HepG2 (cell line): ENCODE results near the gene PPCDC. TPM values are rescaled to one million over a fixed set of nuclear protein-coding genes. Genes with fewer than 3 reads are reported as not detected.

Source experiments
- ZNF724P ChIP-seq: sonication (generic); formaldehyde crosslinking; IDR thresholded peaks from 2 replicates; pipeline ENCODE4 v1.8.0; 2022; ENCODE audit warnings: missing genetic modification reagents, borderline replicate concordance
- polyA plus RNA-seq, 8 experiments: library from polyadenylated mRNA; depleted of rRNA in 3 of 8; stranded (reverse) in 7 of 8; unstranded in 1 of 8; fragments of >200 nt; fragmentation: Illumina TruSeq in 4 of 8; extraction: Trizol in 4 of 8; gene quantifications; 2 replicates each; pipeline versions ENCODE4 v1.2.1 to v1.2.3, GENCODE V29; 2011 to 2016; ENCODE audit warnings: low read depth in 4 of 8, missing spikeins in 1 of 8, mixed read lengths in 1 of 8; ENCODE audit not compliant: insufficient read depth in 1 of 8
- total RNA-seq, 5 experiments: library from RNA; depleted of rRNA; stranded (reverse); fragments of >200 nt; fragmentation: Illumina TruSeq; extraction: Trizol; gene quantifications; 2 replicates each; pipeline ENCODE4 v1.2.3, GENCODE V29; 2016; ENCODE audit warnings: low read depth in 1 of 5
- TF ChIP-seq, protein P1 (sequence below): sonication (generic); formaldehyde crosslinking; IDR thresholded peaks from 2 replicates; pipeline ENCODE4 v1.4.0; 2020; ENCODE audit warnings: missing genetic modification reagents
- TF ChIP-seq, protein P2 (sequence below): sonication (generic); formaldehyde crosslinking; IDR thresholded peaks from 2 replicates; pipeline ENCODE4 v1.4.0; 2020; ENCODE audit warnings: missing genetic modification reagents, borderline replicate concordance
- TF ChIP-seq, protein P3 (sequence below): sonication (generic); formaldehyde crosslinking; IDR thresholded peaks from 2 replicates; pipeline ENCODE4 v1.5.0; 2020; ENCODE audit warnings: mild to moderate bottlenecking, missing genetic modification reagents

Gene PPCDC
- total and polyA plus RNA-seq, 2 of the 13 experiments (the other 11 are each of a cell fraction or from before 2014, with no cell fraction given), result 12.3 to 12.8 TPM

DNA sequence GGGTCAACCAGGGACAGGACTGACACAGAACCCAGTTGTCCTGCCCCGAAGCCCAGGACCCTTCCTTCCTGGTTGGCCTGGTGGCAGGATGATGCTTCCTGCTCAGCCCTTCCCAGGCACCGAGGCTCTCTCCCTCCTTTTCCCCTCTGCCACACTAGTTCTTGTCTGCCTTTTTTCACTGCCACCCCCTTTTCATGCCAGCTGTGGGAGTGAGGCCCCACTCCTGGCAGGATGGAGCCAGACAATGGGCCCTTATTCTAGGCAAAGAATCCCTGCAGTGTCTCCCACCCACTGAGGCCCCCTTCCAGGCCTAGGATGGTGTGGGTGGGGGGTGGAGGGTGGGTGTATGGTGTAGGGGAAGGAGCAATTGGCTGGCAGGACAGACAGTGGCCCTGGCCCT is 29.2 kb upstream of the PPCDC start (continued):
- TF ChIP-seq, protein P1, sequence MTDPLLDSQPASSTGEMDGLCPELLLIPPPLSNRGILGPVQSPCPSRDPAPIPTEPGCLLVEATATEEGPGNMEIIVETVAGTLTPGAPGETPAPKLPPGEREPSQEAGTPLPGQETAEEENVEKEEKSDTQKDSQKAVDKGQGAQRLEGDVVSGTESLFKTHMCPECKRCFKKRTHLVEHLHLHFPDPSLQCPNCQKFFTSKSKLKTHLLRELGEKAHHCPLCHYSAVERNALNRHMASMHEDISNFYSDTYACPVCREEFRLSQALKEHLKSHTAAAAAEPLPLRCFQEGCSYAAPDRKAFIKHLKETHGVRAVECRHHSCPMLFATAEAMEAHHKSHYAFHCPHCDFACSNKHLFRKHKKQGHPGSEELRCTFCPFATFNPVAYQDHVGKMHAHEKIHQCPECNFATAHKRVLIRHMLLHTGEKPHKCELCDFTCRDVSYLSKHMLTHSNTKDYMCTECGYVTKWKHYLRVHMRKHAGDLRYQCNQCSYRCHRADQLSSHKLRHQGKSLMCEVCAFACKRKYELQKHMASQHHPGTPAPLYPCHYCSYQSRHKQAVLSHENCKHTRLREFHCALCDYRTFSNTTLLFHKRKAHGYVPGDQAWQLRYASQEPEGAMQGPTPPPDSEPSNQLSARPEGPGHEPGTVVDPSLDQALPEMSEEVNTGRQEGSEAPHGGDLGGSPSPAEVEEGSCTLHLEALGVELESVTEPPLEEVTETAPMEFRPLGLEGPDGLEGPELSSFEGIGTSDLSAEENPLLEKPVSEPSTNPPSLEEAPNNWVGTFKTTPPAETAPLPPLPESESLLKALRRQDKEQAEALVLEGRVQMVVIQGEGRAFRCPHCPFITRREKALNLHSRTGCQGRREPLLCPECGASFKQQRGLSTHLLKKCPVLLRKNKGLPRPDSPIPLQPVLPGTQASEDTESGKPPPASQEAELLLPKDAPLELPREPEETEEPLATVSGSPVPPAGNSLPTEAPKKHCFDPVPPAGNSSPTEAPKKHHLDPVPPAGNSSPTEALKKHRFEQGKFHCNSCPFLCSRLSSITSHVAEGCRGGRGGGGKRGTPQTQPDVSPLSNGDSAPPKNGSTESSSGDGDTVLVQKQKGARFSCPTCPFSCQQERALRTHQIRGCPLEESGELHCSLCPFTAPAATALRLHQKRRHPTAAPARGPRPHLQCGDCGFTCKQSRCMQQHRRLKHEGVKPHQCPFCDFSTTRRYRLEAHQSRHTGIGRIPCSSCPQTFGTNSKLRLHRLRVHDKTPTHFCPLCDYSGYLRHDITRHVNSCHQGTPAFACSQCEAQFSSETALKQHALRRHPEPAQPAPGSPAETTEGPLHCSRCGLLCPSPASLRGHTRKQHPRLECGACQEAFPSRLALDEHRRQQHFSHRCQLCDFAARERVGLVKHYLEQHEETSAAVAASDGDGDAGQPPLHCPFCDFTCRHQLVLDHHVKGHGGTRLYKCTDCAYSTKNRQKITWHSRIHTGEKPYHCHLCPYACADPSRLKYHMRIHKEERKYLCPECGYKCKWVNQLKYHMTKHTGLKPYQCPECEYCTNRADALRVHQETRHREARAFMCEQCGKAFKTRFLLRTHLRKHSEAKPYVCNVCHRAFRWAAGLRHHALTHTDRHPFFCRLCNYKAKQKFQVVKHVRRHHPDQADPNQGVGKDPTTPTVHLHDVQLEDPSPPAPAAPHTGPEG (CRISPR knock-in tag), result no peak
- TF ChIP-seq ZNF724P (CRISPR knock-in tag), result no peak
- TF ChIP-seq, protein P2, sequence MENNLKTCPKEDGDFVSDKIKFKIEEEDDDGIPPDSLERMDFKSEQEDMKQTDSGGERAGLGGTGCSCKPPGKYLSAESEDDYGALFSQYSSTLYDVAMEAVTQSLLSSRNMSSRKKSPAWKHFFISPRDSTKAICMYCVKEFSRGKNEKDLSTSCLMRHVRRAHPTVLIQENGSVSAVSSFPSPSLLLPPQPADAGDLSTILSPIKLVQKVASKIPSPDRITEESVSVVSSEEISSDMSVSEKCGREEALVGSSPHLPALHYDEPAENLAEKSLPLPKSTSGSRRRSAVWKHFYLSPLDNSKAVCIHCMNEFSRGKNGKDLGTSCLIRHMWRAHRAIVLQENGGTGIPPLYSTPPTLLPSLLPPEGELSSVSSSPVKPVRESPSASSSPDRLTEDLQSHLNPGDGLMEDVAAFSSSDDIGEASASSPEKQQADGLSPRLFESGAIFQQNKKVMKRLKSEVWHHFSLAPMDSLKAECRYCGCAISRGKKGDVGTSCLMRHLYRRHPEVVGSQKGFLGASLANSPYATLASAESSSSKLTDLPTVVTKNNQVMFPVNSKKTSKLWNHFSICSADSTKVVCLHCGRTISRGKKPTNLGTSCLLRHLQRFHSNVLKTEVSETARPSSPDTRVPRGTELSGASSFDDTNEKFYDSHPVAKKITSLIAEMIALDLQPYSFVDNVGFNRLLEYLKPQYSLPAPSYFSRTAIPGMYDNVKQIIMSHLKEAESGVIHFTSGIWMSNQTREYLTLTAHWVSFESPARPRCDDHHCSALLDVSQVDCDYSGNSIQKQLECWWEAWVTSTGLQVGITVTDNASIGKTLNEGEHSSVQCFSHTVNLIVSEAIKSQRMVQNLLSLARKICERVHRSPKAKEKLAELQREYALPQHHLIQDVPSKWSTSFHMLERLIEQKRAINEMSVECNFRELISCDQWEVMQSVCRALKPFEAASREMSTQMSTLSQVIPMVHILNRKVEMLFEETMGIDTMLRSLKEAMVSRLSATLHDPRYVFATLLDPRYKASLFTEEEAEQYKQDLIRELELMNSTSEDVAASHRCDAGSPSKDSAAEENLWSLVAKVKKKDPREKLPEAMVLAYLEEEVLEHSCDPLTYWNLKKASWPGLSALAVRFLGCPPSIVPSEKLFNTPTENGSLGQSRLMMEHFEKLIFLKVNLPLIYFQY (CRISPR knock-in tag), result no peak
- TF ChIP-seq, protein P3, sequence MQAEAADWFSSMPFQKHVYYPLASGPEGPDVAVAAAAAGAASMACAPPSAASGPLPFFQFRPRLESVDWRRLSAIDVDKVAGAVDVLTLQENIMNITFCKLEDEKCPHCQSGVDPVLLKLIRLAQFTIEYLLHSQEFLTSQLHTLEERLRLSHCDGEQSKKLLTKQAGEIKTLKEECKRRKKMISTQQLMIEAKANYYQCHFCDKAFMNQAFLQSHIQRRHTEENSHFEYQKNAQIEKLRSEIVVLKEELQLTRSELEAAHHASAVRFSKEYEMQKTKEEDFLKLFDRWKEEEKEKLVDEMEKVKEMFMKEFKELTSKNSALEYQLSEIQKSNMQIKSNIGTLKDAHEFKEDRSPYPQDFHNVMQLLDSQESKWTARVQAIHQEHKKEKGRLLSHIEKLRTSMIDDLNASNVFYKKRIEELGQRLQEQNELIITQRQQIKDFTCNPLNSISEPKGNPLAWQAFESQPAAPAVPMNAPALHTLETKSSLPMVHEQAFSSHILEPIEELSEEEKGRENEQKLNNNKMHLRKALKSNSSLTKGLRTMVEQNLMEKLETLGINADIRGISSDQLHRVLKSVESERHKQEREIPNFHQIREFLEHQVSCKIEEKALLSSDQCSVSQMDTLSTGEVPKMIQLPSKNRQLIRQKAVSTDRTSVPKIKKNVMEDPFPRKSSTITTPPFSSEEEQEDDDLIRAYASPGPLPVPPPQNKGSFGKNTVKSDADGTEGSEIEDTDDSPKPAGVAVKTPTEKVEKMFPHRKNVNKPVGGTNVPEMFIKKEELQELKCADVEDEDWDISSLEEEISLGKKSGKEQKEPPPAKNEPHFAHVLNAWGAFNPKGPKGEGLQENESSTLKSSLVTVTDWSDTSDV (CRISPR knock-in tag), result no peak
- TF ChIP-seq, all 625 proteins: peak for 0
